ENCODE data around the gene PPP2R5C. TPM values are rescaled to one million over a fixed set of nuclear protein-coding genes. Genes with fewer than 3 reads are reported as not detected.
"Not testable (repeated sequence)": the region's sequence is repeated elsewhere in the genome, so short reads cannot be mapped to it uniquely, and the experiment has no call there.

Gene PPP2R5C
- total RNA-seq, 1 donor from 2014 or later, result 198 TPM

GRCh38 chr14:101796016-101796415 is 34.5 kb downstream of the PPP2R5C start:
- no peaks in the 10 kb centered on the region for H3K36me3 ChIP-seq
- H3K9me3 ChIP-seq (replicated peaks), result no peaks in the 10 kb centered on the region
- DNase-seq, result no peak
- peaks cover 54% of the 10 kb centered on the region for H3K4me1 ChIP-seq
- peak overlapping the region; percentile 74 for H3K27ac ChIP-seq (replicated peaks)
- intact Hi-C loops (cut with micrococcal nuclease), result no loop called here
- no peak overlapping the region for H3K4me3 ChIP-seq
- no peak for TF ChIP-seq CTCF (IDR thresholded peaks at IDR 0.05; ENCODE audit: borderline replicate concordance)
- H3K27me3 ChIP-seq (ENCODE audit: low read depth), result no peaks in the 10 kb centered on the region

- TF ChIP-seq CTCF (IDR thresholded peaks at IDR 0.05; ENCODE audit: borderline replicate concordance), result no peak
- H3K36me3 ChIP-seq, result no peaks in the 10 kb centered on the region
- H3K9me3 ChIP-seq (replicated peaks), result no peaks in the 10 kb centered on the region
- peak overlapping the region; percentile 74 for H3K27ac ChIP-seq (replicated peaks)
- no peaks in the 10 kb centered on the region for H3K27me3 ChIP-seq (ENCODE audit: low read depth)
- intact Hi-C loops (cut with micrococcal nuclease), result no loop called here
- DNase-seq, result no peak
- peaks cover 53% of the 10 kb centered on the region for H3K4me1 ChIP-seq
- no peak overlapping the region for H3K4me3 ChIP-seq
Measured at GRCh38 chr14:101796479-101796878, 35.0 kb downstream of the PPP2R5C start.

GRCh38 chr14:101797856-101798255 is 36.3 kb downstream of the PPP2R5C start:
- intact Hi-C loops (cut with micrococcal nuclease), result no loop called here
- H3K9me3 ChIP-seq (replicated peaks), result no peaks in the 10 kb centered on the region
- H3K4me3 ChIP-seq, result no peak overlapping the region
- peak overlapping the region; percentile 74 for H3K27ac ChIP-seq (replicated peaks)
- no peak for TF ChIP-seq CTCF (IDR thresholded peaks at IDR 0.05; ENCODE audit: borderline replicate concordance)
- H3K27me3 ChIP-seq (ENCODE audit: low read depth), result no peaks in the 10 kb centered on the region
- peaks cover 49% of the 10 kb centered on the region for H3K4me1 ChIP-seq
- DNase-seq, result peak; percentile 48
- H3K36me3 ChIP-seq, result no peaks in the 10 kb centered on the region

GRCh38 chr14:101804373-101804772 is 42.9 kb downstream of the PPP2R5C start:
- DNase-seq; H3K27me3 ChIP-seq (ENCODE audit: low read depth); H3K9me3 ChIP-seq (replicated peaks); intact Hi-C loops (cut with micrococcal nuclease); H3K4me3 ChIP-seq; H3K36me3 ChIP-seq; H3K27ac ChIP-seq (replicated peaks): not testable (repeated sequence)
- H3K4me1 ChIP-seq, result peaks cover 44% of the 10 kb centered on the region

GRCh38 chr14:101806252-101806651 is 44.7 kb downstream of the PPP2R5C start:
- H3K36me3 ChIP-seq; H3K27me3 ChIP-seq (ENCODE audit: low read depth); DNase-seq; H3K4me3 ChIP-seq; intact Hi-C loops (cut with micrococcal nuclease); H3K9me3 ChIP-seq (replicated peaks); H3K27ac ChIP-seq (replicated peaks): not testable (repeated sequence)
- H3K4me1 ChIP-seq, result peaks cover 44% of the 10 kb centered on the region

- no peaks in the 10 kb centered on the region for H3K36me3 ChIP-seq
- no peak for DNase-seq
- H3K4me3 ChIP-seq, result no peak overlapping the region
- intact Hi-C loops (cut with micrococcal nuclease), result no loop called here
- H3K27me3 ChIP-seq (ENCODE audit: low read depth), result no peaks in the 10 kb centered on the region
- peaks cover 50% of the 10 kb centered on the region for H3K4me1 ChIP-seq
- H3K9me3 ChIP-seq (replicated peaks), result no peaks in the 10 kb centered on the region
- no peak for TF ChIP-seq CTCF (IDR thresholded peaks at IDR 0.05; ENCODE audit: borderline replicate concordance)
- H3K27ac ChIP-seq (replicated peaks), result peak overlapping the region; percentile 97
Measured at GRCh38 chr14:101808020-101808641, 46.6 kb downstream of the PPP2R5C start.

Measured in left ventricle myocardium inferior (tissue), 1 donor.